SK-N-SH treated with all-trans-retinoic acid at 6 μM for 48 hours (cell line): ENCODE results near the gene CFAP107.

Experiments
- ATAC-seq: fragments of 200-7000 bp; cut with Tn5 transposase; 3 replicates; pipeline ENCODE4 v1.9.1; 2020; ENCODE audit warnings: mild to moderate bottlenecking, moderate library complexity
- ARNTL ChIP-seq: fragments of 450-650 bp; formaldehyde crosslinking; IDR thresholded peaks from 2 replicates; pipeline ENCODE4 v1.5.0; 2020; ENCODE audit warnings: low read depth, mild to moderate bottlenecking, moderate library complexity, borderline replicate concordance
- BACH2 ChIP-seq: fragments of 250-450 bp; sonication (Bioruptor Pico); IDR thresholded peaks from 2 replicates; pipeline ENCODE4 v1.9.0; 2021; ENCODE audit warnings: mild to moderate bottlenecking, borderline replicate concordance
- CSDC2 ChIP-seq: fragments of 250-450 bp; sonication (Bioruptor Pico); IDR thresholded peaks from 2 replicates; pipeline ENCODE4 v1.5.0; 2020; ENCODE audit warnings: mild to moderate bottlenecking, moderate library complexity
- ESRRG ChIP-seq: fragments of 250-450 bp; sonication (Bioruptor Pico); IDR thresholded peaks from 2 replicates; pipeline ENCODE4 v1.6.1; 2021; ENCODE audit warnings: mild to moderate bottlenecking
- GLIS3 ChIP-seq: fragments of 250-450 bp; sonication (Bioruptor Pico); IDR thresholded peaks from 2 replicates; pipeline ENCODE4 v1.5.0; 2020; ENCODE audit warnings: mild to moderate bottlenecking, moderate library complexity
- OSR1 ChIP-seq: fragments of 250-450 bp; sonication (Bioruptor Pico); IDR thresholded peaks from 2 replicates; pipeline ENCODE4 v1.8.0; 2022; ENCODE audit warnings: moderate library complexity, mild to moderate bottlenecking, inconsistent platforms
- RARB ChIP-seq: fragments of 250-450 bp; sonication (Bioruptor Pico); IDR thresholded peaks from 2 replicates; pipeline ENCODE4 v1.8.0; 2021; ENCODE audit warnings: mild to moderate bottlenecking, moderate library complexity
- SNAI2 ChIP-seq: fragments of 250-450 bp; sonication (Bioruptor Pico); IDR thresholded peaks from 2 replicates; pipeline ENCODE4 v1.5.0; 2020; ENCODE audit warnings: mild to moderate bottlenecking, moderate library complexity
- TCF4 ChIP-seq: fragments of 250-450 bp; sonication (Bioruptor Pico); IDR thresholded peaks from 2 replicates; pipeline ENCODE4 v1.8.0; 2021; ENCODE audit warnings: mild to moderate bottlenecking, moderate library complexity, borderline replicate concordance
- TOX ChIP-seq: fragments of 250-450 bp; sonication (Bioruptor Pico); IDR thresholded peaks from 2 replicates; pipeline ENCODE4 v1.8.0; 2021; ENCODE audit warnings: mild to moderate bottlenecking, moderate library complexity, borderline replicate concordance
- ZC3H10 ChIP-seq: fragments of 250-450 bp; sonication (Bioruptor Pico); IDR thresholded peaks from 2 replicates; pipeline ENCODE4 v1.5.1; 2021; ENCODE audit warnings: mild to moderate bottlenecking, moderate library complexity
- ZFP3 ChIP-seq: fragments of 250-450 bp; sonication (Bioruptor Pico); IDR thresholded peaks from 2 replicates; pipeline ENCODE4 v1.5.0; 2020; ENCODE audit warnings: mild to moderate bottlenecking, moderate library complexity
- ZFP30 ChIP-seq: fragments of 450-650 bp; formaldehyde crosslinking; IDR thresholded peaks from 2 replicates; pipeline ENCODE4 v1.5.0; 2022; ENCODE audit warnings: mild to moderate bottlenecking, moderate library complexity
- ZNF565 ChIP-seq: fragments of 450-650 bp; formaldehyde crosslinking; conservative IDR thresholded peaks from 2 replicates; pipeline ENCODE4 v1.5.0; 2020; ENCODE audit warnings: low read depth, mild to moderate bottlenecking, moderate library complexity
- ZNF70 ChIP-seq: fragments of 450-650 bp; formaldehyde crosslinking; IDR thresholded peaks from 2 replicates; pipeline ENCODE4 v1.5.0; 2020; ENCODE audit warnings: mild to moderate bottlenecking, moderate library complexity
- TF ChIP-seq, protein P1 (sequence below): fragments of 250-450 bp; sonication (Bioruptor Pico); IDR thresholded peaks from 2 replicates; pipeline ENCODE4 v1.5.1; 2020; ENCODE audit warnings: low read depth, mild to moderate bottlenecking, moderate library complexity
- TF ChIP-seq, protein P2 (sequence below): fragments of 250-450 bp; sonication (Bioruptor Pico); IDR thresholded peaks from 2 replicates; pipeline ENCODE4 v1.8.0; 2021; ENCODE audit warnings: low read depth, mild to moderate bottlenecking, moderate library complexity, borderline replicate concordance
- TF ChIP-seq, protein P3 (sequence below): fragments of 250-450 bp; sonication (Bioruptor Pico); IDR thresholded peaks from 2 replicates; pipeline ENCODE4 v1.8.0; 2020; ENCODE audit warnings: mild to moderate bottlenecking, moderate library complexity, borderline replicate concordance
- TF ChIP-seq, protein P4 (sequence below): fragments of 250-450 bp; sonication (Bioruptor Pico); IDR thresholded peaks from 2 replicates; pipeline ENCODE4 v1.5.0; 2020; ENCODE audit warnings: mild to moderate bottlenecking, moderate library complexity
- TF ChIP-seq, protein P5 (sequence below): fragments of 250-450 bp; sonication (Bioruptor Pico); IDR thresholded peaks from 2 replicates; pipeline ENCODE4 v1.5.1; 2021; ENCODE audit warnings: mild to moderate bottlenecking, moderate library complexity

CFAP107 gene

DNA sequence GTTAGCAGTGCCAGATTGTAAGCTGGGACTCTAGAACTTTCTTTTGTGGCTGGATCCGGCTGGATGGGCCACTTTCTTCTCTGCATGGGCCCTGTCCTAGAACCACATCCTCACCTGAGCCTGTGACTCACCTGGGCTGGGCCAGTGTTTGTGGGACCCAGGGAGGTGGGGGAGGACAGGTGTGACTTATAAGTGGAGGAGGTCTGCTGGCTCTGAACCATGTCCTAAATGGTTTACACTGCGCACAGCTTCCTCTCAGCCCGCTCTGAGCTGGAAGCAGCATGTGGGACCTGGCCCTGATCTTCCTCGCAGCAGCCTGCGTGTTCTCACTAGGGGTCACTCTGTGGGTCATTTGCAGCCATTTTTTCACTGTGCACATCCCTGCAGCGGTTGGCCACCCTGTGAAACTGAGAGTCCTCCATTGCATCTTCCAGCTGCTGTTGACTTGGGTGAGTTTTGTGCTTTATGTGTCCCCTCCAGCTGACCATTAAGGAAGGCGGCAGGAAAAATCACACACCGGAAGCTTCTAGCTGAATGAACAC, 30.0 kb upstream of the CFAP107 start, which contains the start of gene AADACL3:
Gene AADACL3 (plus strand): TSS at position 215 of the 542 bp plus-strand sequence. CDS start 67 bp downstream, at position 282.
- TF ChIP-seq ARNTL (CRISPR knock-in tag) (no peak), GLIS3 (CRISPR knock-in tag) (no peak), SNAI2 (no peak), ZFP30 (no peak), BACH2 (CRISPR knock-in tag) (no peak), ESRRG (CRISPR knock-in tag) (no peak), TOX (no peak), TCF4 (CRISPR knock-in tag) (no peak)
- no peak for ATAC-seq

DNA sequence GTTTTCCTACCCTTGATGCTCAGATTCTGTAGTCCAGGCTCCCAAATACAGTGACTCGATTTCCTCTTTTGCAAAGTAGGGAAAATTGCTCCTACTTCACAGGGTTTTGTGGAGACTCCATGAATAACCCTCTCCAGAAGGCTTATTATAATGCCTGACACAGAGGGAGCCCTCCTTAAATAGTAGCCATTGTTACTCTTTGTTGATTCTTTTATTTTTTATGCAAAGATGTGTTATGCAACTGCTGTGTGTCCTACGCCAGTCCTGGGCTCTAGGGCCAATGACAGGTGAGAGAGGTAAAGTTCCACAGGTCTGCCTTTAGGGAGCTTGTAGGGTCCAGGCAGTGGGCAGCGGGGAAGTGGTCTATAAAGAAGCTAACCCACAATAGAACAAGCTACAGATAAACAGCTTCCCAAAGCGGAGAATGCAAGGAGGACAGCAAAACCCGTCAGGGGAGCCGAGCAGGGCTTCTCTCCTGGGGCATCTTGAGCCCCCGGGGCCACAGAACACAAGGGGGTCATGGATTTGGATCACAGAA, 28.6 kb upstream of the CFAP107 start:
- TF ChIP-seq RARB (no peak), OSR1 (no peak), ZFP3 (CRISPR knock-in tag) (no peak), BACH2 (CRISPR knock-in tag) (no peak), ESRRG (CRISPR knock-in tag) (no peak), CSDC2 (CRISPR knock-in tag) (no peak), TCF4 (CRISPR knock-in tag) (no peak), ZC3H10 (CRISPR knock-in tag) (no peak), SNAI2 (no peak), ZNF70 (CRISPR knock-in tag) (no peak), ZNF565 (CRISPR knock-in tag) (no peak), GLIS3 (CRISPR knock-in tag) (no peak)
- TF ChIP-seq, protein P1, sequence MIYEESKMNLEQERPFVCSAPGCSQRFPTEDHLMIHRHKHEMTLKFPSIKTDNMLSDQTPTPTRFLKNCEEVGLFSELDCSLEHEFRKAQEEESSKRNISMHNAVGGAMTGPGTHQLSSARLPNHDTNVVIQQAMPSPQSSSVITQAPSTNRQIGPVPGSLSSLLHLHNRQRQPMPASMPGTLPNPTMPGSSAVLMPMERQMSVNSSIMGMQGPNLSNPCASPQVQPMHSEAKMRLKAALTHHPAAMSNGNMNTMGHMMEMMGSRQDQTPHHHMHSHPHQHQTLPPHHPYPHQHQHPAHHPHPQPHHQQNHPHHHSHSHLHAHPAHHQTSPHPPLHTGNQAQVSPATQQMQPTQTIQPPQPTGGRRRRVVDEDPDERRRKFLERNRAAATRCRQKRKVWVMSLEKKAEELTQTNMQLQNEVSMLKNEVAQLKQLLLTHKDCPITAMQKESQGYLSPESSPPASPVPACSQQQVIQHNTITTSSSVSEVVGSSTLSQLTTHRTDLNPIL (CRISPR knock-in tag), result no peak
- TF ChIP-seq, protein P2, sequence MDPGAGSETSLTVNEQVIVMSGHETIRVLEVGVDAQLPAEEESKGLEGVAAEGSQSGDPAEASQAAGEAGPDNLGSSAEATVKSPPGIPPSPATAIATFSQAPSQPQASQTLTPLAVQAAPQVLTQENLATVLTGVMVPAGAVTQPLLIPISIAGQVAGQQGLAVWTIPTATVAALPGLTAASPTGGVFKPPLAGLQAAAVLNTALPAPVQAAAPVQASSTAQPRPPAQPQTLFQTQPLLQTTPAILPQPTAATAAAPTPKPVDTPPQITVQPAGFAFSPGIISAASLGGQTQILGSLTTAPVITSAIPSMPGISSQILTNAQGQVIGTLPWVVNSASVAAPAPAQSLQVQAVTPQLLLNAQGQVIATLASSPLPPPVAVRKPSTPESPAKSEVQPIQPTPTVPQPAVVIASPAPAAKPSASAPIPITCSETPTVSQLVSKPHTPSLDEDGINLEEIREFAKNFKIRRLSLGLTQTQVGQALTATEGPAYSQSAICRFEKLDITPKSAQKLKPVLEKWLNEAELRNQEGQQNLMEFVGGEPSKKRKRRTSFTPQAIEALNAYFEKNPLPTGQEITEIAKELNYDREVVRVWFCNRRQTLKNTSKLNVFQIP (CRISPR knock-in tag), result no peak
- TF ChIP-seq, protein P3, sequence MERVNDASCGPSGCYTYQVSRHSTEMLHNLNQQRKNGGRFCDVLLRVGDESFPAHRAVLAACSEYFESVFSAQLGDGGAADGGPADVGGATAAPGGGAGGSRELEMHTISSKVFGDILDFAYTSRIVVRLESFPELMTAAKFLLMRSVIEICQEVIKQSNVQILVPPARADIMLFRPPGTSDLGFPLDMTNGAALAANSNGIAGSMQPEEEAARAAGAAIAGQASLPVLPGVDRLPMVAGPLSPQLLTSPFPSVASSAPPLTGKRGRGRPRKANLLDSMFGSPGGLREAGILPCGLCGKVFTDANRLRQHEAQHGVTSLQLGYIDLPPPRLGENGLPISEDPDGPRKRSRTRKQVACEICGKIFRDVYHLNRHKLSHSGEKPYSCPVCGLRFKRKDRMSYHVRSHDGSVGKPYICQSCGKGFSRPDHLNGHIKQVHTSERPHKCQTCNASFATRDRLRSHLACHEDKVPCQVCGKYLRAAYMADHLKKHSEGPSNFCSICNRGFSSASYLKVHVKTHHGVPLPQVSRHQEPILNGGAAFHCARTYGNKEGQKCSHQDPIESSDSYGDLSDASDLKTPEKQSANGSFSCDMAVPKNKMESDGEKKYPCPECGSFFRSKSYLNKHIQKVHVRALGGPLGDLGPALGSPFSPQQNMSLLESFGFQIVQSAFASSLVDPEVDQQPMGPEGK, result no peak
- TF ChIP-seq, protein P4, sequence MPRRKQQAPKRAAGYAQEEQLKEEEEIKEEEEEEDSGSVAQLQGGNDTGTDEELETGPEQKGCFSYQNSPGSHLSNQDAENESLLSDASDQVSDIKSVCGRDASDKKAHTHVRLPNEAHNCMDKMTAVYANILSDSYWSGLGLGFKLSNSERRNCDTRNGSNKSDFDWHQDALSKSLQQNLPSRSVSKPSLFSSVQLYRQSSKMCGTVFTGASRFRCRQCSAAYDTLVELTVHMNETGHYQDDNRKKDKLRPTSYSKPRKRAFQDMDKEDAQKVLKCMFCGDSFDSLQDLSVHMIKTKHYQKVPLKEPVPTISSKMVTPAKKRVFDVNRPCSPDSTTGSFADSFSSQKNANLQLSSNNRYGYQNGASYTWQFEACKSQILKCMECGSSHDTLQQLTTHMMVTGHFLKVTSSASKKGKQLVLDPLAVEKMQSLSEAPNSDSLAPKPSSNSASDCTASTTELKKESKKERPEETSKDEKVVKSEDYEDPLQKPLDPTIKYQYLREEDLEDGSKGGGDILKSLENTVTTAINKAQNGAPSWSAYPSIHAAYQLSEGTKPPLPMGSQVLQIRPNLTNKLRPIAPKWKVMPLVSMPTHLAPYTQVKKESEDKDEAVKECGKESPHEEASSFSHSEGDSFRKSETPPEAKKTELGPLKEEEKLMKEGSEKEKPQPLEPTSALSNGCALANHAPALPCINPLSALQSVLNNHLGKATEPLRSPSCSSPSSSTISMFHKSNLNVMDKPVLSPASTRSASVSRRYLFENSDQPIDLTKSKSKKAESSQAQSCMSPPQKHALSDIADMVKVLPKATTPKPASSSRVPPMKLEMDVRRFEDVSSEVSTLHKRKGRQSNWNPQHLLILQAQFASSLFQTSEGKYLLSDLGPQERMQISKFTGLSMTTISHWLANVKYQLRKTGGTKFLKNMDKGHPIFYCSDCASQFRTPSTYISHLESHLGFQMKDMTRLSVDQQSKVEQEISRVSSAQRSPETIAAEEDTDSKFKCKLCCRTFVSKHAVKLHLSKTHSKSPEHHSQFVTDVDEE (CRISPR knock-in tag), result no peak
- ATAC-seq, result no peak

DNA sequence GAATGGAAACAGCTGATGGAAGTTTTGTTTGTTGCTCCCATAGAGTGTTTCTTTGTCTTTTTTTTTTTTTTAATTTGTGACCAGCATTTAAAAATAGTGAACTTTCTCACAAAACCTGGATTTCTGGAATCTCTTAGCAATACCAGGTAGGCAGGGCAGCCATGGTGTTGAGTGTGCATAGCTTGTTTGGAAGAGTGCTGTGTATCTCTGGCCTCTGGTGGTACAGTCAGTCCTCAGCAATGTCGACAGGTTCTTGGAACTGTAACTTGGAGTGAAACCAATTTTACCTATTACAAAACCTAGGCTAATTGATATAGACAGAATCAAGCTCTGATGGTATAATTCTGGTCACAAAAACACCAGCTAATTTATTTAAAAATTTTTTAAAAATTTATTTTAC, 23.4 kb upstream of the CFAP107 start:
- TF ChIP-seq, protein P5, sequence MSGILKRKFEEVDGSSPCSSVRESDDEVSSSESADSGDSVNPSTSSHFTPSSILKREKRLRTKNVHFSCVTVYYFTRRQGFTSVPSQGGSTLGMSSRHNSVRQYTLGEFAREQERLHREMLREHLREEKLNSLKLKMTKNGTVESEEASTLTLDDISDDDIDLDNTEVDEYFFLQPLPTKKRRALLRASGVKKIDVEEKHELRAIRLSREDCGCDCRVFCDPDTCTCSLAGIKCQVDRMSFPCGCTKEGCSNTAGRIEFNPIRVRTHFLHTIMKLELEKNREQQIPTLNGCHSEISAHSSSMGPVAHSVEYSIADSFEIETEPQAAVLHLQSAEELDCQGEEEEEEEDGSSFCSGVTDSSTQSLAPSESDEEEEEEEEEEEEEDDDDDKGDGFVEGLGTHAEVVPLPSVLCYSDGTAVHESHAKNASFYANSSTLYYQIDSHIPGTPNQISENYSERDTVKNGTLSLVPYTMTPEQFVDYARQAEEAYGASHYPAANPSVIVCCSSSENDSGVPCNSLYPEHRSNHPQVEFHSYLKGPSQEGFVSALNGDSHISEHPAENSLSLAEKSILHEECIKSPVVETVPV (CRISPR knock-in tag), result no peak
- no peak for TF ChIP-seq OSR1
- TF ChIP-seq GLIS3 (CRISPR knock-in tag), result no peak
- TF ChIP-seq TCF4 (CRISPR knock-in tag), result no peak
- TF ChIP-seq BACH2 (CRISPR knock-in tag), result no peak
- no peak for TF ChIP-seq RARB
- no peak for ATAC-seq
